HepG2 (cell line): Measurements from ENCODE around the gene CTSW. TPM values are rescaled to one million over a fixed set of nuclear protein-coding genes. Genes with fewer than 3 reads are reported as not detected.

Experiments used
- CREM ChIP-seq, 2 experiments: sonication (generic) in 1 of 2; formaldehyde crosslinking in 1 of 2; IDR thresholded peaks; 2 replicates each; pipeline versions ENCODE4 v1.4.0 to v1.6.1; 2016 to 2020; ENCODE audit warnings: antibody characterized with exemption in 1 of 2, mild to moderate bottlenecking in 1 of 2, missing genetic modification reagents in 1 of 2
- GLI4 ChIP-seq: sonication (generic); formaldehyde crosslinking; IDR thresholded peaks from 2 replicates; pipeline ENCODE4 v1.5.1; 2020; ENCODE audit warnings: missing genetic modification reagents, mild to moderate bottlenecking, moderate library complexity, borderline replicate concordance
- HDAC1 ChIP-seq: sonication (generic); formaldehyde crosslinking; IDR thresholded peaks from 2 replicates; pipeline ENCODE4 v1.5.1; 2020; ENCODE audit warnings: mild to moderate bottlenecking, missing genetic modification reagents
- MBD4 ChIP-seq: IDR thresholded peaks from 2 replicates; pipeline ENCODE4 v1.6.1; 2012; ENCODE audit warnings: low read length, inconsistent platforms, borderline replicate concordance
- NAIF1 ChIP-seq: sonication (generic); formaldehyde crosslinking; IDR thresholded peaks from 2 replicates; pipeline ENCODE4 v1.5.0; 2020; ENCODE audit warnings: mild to moderate bottlenecking, missing genetic modification reagents, borderline replicate concordance
- NFE2L1 ChIP-seq: sonication (generic); formaldehyde crosslinking; IDR thresholded peaks from 2 replicates; pipeline ENCODE4 v1.4.0; 2020; ENCODE audit warnings: missing genetic modification reagents, mild to moderate bottlenecking, borderline replicate concordance
- NFRKB ChIP-seq: fragments of 450-650 bp; IDR thresholded peaks from 2 replicates; pipeline ENCODE4 v1.6.1; 2017
- PLRG1 ChIP-seq: fragments of 450-650 bp; conservative IDR thresholded peaks from 2 replicates; pipeline ENCODE4 v1.6.1; 2016
- POLR2AphosphoS5 ChIP-seq: IDR thresholded peaks from 2 replicates; pipeline ENCODE4 v1.6.1; 2012; ENCODE audit warnings: low read depth, low read length
- RFXANK ChIP-seq: IDR thresholded peaks from 2 replicates; pipeline ENCODE4 v1.6.1; 2016
- SALL1 ChIP-seq: sonication (generic); formaldehyde crosslinking; IDR thresholded peaks from 2 replicates; pipeline ENCODE4 v1.8.0; 2022; ENCODE audit warnings: mild to moderate bottlenecking, missing genetic modification reagents
- SMAD9 ChIP-seq: sonication (generic); formaldehyde crosslinking; IDR thresholded peaks from 2 replicates; pipeline ENCODE4 v1.5.1; 2020; ENCODE audit warnings: mild to moderate bottlenecking, missing genetic modification reagents
- TAF15 ChIP-seq: fragments of 200-400 bp; formaldehyde crosslinking; IDR thresholded peaks from one replicate; pipeline ENCODE4 v1.6.1; 2018; ENCODE audit warnings: mild to moderate bottlenecking, low read depth, low read length; ENCODE audit not compliant: poor library complexity, severe bottlenecking
- TRIM24 ChIP-seq: sonication (generic); formaldehyde crosslinking; IDR thresholded peaks from 2 replicates; pipeline ENCODE4 v1.8.0; 2022; ENCODE audit warnings: mild to moderate bottlenecking, missing genetic modification reagents
- YEATS2 ChIP-seq: sonication (generic); formaldehyde crosslinking; IDR thresholded peaks from 2 replicates; pipeline ENCODE4 v1.4.0; 2020; ENCODE audit warnings: missing genetic modification reagents, borderline replicate concordance
- ZBTB2 ChIP-seq: sonication (generic); formaldehyde crosslinking; IDR thresholded peaks from 2 replicates; pipeline ENCODE4 v1.8.0; 2022; ENCODE audit warnings: low read depth, missing genetic modification reagents
- ZNF205 ChIP-seq: IDR thresholded peaks from 2 replicates; pipeline ENCODE4 v1.6.1; 2018; ENCODE audit warnings: missing biosample characterization, missing genetic modification reagents
- ZNF34 ChIP-seq: sonication (generic); formaldehyde crosslinking; IDR thresholded peaks from 2 replicates; pipeline ENCODE4 v1.4.0; 2020; ENCODE audit warnings: mild to moderate bottlenecking, missing genetic modification reagents, borderline replicate concordance
- ZNF567 ChIP-seq: sonication (generic); formaldehyde crosslinking; IDR thresholded peaks from 2 replicates; pipeline ENCODE4 v1.8.1; 2023; ENCODE audit warnings: mild to moderate bottlenecking, missing genetic modification reagents, borderline replicate concordance
- ZNF780A ChIP-seq: sonication (generic); formaldehyde crosslinking; IDR thresholded peaks from 2 replicates; pipeline ENCODE4 v1.8.0; 2022; ENCODE audit warnings: mild to moderate bottlenecking, missing genetic modification reagents, moderate library complexity
- polyA plus RNA-seq, 8 experiments: library from polyadenylated mRNA; depleted of rRNA in 3 of 8; stranded (reverse) in 7 of 8; unstranded in 1 of 8; fragments of >200 nt; fragmentation: Illumina TruSeq in 4 of 8; extraction: Trizol in 4 of 8; gene quantifications; 2 replicates each; pipeline versions ENCODE4 v1.2.1 to v1.2.3, GENCODE V29; 2011 to 2016; ENCODE audit warnings: low read depth in 4 of 8, missing spikeins in 1 of 8, mixed read lengths in 1 of 8; ENCODE audit not compliant: insufficient read depth in 1 of 8
- total RNA-seq, 5 experiments: library from RNA; depleted of rRNA; stranded (reverse); fragments of >200 nt; fragmentation: Illumina TruSeq; extraction: Trizol; gene quantifications; 2 replicates each; pipeline ENCODE4 v1.2.3, GENCODE V29; 2016; ENCODE audit warnings: low read depth in 1 of 5
- TF ChIP-seq, protein P1 (sequence below): sonication (generic); formaldehyde crosslinking; conservative IDR thresholded peaks from 2 replicates; pipeline ENCODE4 v1.8.0; 2022; ENCODE audit warnings: low read depth, missing genetic modification reagents
- TF ChIP-seq, protein P2 (sequence below): sonication (generic); formaldehyde crosslinking; IDR thresholded peaks from 2 replicates; pipeline ENCODE4 v1.4.0; 2020; ENCODE audit warnings: missing genetic modification reagents

The CTSW gene
- total and polyA plus RNA-seq, 2 of the 13 experiments (the other 11 are each of a cell fraction or from before 2014, with no cell fraction given): 0.09 TPM; not detected in 1

DNA sequence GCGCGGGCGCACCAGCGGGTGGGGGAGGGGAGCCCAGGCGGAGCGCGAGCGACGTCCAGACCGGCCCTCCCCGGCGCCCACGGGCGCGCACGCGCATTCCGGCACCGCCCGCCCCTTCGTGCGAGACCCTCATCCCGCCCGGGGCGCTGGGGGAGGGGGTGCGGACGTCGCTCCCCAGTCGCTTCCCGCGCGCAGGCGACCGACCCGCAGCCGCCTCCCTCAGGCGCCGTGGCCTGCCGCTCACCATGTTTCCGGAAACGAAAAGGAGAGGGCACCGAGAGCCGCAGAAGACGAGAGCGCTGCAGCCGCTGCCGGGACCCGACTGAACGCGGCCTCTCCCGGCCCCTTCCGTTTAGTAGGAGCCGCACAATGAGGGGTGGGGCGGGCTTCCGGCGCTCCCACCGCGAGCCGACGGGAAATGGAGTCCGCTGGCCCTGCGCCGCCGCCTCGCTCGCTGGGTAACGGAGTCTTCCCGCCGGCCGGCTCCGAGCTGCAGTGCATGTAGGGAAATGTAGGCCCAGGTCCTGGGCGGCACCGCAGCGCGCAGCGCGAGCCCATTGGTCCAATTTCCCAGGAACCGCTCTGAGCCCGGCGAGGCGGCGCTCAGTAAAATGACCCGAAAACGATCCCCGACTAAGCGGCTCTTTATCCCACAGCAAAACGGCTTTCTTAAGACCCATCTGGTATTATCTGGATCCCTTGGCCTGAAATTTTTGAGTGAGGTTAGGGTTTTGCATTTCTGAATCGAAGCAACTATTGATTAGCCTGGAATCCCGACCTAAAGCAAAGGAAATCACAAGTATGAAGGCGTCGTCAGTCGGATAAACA lies 21.6 kb upstream of the CTSW start, which contains the start of gene CFL1 (continued):
- TF ChIP-seq CREM (IDR thresholded peaks at IDR 0.05): peak; percentile 91
- no peak for TF ChIP-seq CREM (CRISPR knock-in tag; IDR thresholded peaks at IDR 0.05)
- TF ChIP-seq YEATS2 (CRISPR knock-in tag): 0 out of 2 replicates have a peak, but pooled peaks have one; percentile 85
- TF ChIP-seq PLRG1: no peak
- no peak for TF ChIP-seq ZNF34
- TF ChIP-seq TRIM24 (CRISPR knock-in tag): no peak
- TF ChIP-seq ZNF780A (CRISPR knock-in tag): peak; percentile 32; the same call in 1 of the 2 replicates
- TF ChIP-seq POLR2AphosphoS5: peak; percentile 98
- peak; percentile 72 for TF ChIP-seq SALL1 (CRISPR knock-in tag)
- TF ChIP-seq RFXANK (CRISPR knock-in tag): 0 out of 2 replicates have a peak, but pooled peaks have one; percentile 38
- no peak for TF ChIP-seq GLI4 (CRISPR knock-in tag)
- TF ChIP-seq TAF15: peak; percentile 84
- TF ChIP-seq NFE2L1 (CRISPR knock-in tag): no peak
- TF ChIP-seq, protein P1, sequence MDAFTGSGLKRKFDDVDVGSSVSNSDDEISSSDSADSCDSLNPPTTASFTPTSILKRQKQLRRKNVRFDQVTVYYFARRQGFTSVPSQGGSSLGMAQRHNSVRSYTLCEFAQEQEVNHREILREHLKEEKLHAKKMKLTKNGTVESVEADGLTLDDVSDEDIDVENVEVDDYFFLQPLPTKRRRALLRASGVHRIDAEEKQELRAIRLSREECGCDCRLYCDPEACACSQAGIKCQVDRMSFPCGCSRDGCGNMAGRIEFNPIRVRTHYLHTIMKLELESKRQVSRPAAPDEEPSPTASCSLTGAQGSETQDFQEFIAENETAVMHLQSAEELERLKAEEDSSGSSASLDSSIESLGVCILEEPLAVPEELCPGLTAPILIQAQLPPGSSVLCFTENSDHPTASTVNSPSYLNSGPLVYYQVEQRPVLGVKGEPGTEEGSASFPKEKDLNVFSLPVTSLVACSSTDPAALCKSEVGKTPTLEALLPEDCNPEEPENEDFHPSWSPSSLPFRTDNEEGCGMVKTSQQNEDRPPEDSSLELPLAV (CRISPR knock-in tag): no peak
- no peak for TF ChIP-seq SMAD9 (CRISPR knock-in tag)
- TF ChIP-seq ZBTB2 (CRISPR knock-in tag): no peak; the same call in none of the 2 replicates
- peak; percentile 65 for TF ChIP-seq HDAC1 (CRISPR knock-in tag)
- TF ChIP-seq, protein P2, sequence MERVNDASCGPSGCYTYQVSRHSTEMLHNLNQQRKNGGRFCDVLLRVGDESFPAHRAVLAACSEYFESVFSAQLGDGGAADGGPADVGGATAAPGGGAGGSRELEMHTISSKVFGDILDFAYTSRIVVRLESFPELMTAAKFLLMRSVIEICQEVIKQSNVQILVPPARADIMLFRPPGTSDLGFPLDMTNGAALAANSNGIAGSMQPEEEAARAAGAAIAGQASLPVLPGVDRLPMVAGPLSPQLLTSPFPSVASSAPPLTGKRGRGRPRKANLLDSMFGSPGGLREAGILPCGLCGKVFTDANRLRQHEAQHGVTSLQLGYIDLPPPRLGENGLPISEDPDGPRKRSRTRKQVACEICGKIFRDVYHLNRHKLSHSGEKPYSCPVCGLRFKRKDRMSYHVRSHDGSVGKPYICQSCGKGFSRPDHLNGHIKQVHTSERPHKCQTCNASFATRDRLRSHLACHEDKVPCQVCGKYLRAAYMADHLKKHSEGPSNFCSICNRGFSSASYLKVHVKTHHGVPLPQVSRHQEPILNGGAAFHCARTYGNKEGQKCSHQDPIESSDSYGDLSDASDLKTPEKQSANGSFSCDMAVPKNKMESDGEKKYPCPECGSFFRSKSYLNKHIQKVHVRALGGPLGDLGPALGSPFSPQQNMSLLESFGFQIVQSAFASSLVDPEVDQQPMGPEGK: peak; percentile 51; the same call in 1 of the 2 replicates
- peak; percentile 96; the same call in 1 of the 2 replicates for TF ChIP-seq ZNF567 (CRISPR knock-in tag)
- TF ChIP-seq NAIF1 (CRISPR knock-in tag): no peak; the same call in 1 of the 2 replicates
- TF ChIP-seq NFRKB: no peak
- TF ChIP-seq ZNF205 (CRISPR knock-in tag): no peak
- no peak for TF ChIP-seq MBD4
